ENCODE measurements around the gene CACNA1E.

DNA sequence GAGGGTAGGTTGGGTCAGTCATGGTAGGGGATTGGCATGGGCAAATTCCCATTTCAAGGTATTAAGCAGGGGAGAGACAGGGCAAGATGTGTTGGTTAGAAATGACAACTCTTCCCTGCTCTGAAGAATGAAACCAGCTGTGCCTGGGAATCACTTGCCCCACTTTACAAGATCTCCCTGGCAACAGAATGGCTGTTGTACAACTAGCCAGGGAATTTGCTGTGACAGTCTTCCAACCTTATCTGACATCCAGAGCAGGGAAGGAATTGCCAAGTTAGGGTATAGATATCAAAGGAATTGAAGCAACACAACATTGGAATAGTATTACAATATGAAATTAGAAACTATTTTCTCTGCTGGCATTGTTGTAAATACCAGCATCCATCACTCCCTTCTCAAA is 154.7 kb downstream of the CACNA1E start:
- TF ChIP-seq POLR2A (IDR thresholded peaks at IDR 0.05; ENCODE audit: low read depth, low read length) (no peak), SPI1 (IDR thresholded peaks at IDR 0.05; ENCODE audit: low read depth, low read length) (no peak), TAF1 (IDR thresholded peaks at IDR 0.05; ENCODE audit: low read depth, low read length) (no peak), POLR2AphosphoS5 (IDR thresholded peaks at IDR 0.05; ENCODE audit: low read depth, low read length) (no peak), POU2F2 (IDR thresholded peaks at IDR 0.05; ENCODE audit: low read depth, low read length) (no peak)
